Measurements from ENCODE around the gene SWI5. TPM values are rescaled to one million over a fixed set of nuclear protein-coding genes. Genes with fewer than 3 reads are reported as not detected.
"Not testable (repeated sequence)": the region's sequence is repeated elsewhere in the genome, so short reads cannot be mapped to it uniquely, and the experiment has no call there.

The SWI5 gene
- total RNA-seq, 1 donor from 2014 or later, result 5.5 TPM

DNA sequence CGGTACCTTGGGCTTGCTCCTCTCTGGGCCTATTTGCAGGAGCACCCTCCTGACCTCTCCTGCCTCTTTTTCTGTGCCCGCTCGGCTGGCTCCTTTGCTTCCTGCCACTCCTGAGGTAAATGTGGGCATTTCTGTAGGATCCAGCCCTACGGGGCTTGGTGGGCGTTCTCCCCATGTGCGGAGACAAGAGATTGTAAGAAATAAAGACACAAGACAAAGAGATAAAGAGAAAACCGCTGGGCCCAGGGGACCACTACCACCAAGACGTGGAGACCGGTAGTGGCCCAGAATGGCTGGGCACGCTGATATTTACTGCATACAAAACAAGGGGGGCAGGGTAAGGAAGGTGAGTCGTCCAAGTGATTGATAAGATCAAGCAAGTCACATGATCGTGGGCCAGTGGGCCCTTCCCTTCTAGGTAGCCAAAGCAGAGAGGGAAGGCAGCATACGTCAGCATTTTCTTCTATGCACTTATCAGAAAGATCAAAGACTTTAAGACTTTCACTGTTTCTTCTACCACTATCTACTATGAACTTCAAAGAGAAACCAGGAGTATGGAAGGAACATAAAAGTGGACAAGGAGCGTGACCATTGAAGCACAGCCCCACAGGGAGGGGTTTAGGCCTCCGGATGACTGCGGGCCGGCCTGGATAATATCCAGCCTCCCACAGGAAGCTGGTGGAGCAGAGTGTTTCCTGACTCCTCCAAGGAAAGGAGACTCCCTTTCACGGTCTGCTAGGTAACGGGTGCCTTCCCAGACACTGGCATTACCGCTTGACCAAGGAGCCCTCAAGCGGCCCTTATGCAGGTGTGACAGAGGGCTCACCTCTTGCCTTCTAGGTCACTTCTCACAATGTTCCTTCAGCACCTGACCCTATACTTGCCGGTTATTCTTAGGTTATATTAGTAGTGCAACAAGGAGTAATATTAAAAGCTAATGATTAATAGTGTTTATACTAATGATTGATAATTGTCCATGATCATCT lies 3.3 kb downstream of the SWI5 start:
- DNase-seq, result not testable (repeated sequence)

DNA sequence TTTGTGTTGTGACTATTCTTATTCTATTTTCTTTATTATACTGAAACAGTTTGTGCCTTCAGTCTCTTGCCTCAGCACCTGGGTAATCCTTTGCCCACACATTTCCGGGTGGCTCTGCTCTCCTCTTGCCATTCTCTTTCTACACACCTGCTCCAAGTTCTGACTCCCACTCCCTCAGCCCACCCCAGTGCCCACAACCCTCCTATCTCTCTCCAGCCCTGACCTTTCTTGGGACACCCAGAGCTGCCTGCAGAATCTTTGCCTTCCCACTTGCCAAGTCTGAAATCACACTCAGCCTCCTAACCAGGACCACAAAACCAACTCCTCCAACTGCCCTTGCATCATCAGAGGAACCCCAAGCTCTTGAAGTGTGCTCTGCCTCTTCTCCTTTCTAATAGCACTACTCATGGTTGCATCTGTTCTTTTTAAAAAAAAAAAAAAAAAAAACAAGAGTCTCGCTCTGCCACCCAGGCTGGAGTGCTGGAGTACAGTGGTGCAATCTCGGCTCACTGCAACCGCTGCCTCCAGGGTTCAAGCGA lies 4.1 kb downstream of the SWI5 start:
- no peak for DNase-seq

GRCh38 chr9:128282500-128282899 lies 6.4 kb downstream of the SWI5 start:
- DNase-seq, result no peak

GRCh38 chr9:128285033-128285784 lies 9.1 kb downstream of the SWI5 start:
- no peak for DNase-seq

- DNase-seq, result peak; percentile 38
Observed at GRCh38 chr9:128286440-128286839, 10.4 kb downstream of the SWI5 start.

GRCh38 chr9:128288273-128289004 lies 12.4 kb downstream of the SWI5 start:
- DNase-seq, result no peak

- no peak for DNase-seq
Observed at GRCh38 chr9:128292009-128292408, 15.9 kb downstream of the SWI5 start.

- no peak for DNase-seq
Observed at GRCh38 chr9:128293091-128293490, 17.0 kb downstream of the SWI5 start.

DNA sequence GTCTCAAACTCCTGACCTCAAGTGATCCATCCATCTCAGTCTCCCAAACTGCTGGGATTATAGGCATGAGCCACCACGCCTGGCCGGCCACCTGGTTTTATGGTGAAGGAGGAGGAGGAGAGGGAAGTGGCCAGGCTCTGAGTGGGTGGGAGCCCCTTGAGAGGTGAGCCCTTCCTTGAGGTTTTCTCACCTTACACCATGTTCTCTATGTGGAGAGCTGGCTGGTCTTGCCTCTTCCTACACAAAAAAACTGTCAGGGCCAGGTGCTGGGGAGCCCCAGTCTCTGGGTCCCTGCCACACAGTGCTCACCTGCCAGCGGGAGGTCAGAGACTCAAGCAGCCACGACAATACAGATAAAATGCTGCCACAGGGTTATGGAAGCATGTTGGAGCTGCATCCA lies 18.1 kb downstream of the SWI5 start:
- no peak for DNase-seq

GRCh38 chr9:128296340-128297220 lies 20.5 kb downstream of the SWI5 start:
- DNase-seq, result no peak

DNA sequence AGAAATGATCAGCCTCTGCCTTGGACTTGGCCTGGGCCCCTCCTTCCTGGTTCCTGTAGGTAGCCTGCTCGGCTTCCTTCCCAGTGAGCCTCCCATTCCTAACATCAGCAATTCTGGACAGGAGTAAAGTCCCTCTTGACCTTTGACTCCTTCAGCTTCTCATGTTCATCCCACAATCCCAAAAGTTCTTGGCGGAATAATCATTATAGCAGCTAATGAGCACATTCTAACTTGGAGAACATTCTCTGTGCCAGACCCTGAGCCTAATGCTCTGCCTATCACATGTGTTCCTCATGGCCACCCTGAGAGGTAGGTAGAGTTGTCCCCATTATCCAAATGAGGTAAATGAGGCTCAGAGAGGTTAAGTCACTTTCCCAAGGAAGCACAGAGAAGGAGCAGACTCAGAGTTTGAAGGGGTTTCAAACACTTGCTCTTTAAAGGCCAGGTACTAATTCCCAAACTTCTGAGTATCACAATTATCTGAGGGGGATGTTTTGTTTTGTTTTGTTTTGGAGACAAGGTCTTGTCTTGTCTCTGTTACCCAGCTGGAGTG lies 21.2 kb downstream of the SWI5 start:
- DNase-seq, result no peak

- no peak for DNase-seq
Observed at GRCh38 chr9:128298535-128299482, 22.7 kb downstream of the SWI5 start.

- no peak for DNase-seq
Observed at GRCh38 chr9:128304136-128304970, 28.3 kb downstream of the SWI5 start.

DNA sequence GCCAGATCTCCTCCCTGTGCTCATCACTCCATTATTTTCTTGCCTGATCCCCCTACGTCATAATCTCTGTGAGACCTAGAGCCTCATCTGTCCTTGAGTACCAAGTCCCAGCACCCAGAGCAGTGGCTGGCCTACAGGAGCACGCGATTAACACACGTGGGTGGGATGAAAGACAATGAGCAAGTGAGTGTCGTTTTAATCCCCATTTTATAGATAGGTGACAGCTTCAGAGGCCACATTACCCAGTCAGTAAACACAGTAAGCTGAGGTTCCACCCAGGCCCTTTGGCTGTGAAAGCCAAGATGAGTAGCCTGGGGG lies 28.9 kb downstream of the SWI5 start:
- no peak for DNase-seq

GRCh38 chr9:128309551-128309950 lies 33.5 kb downstream of the SWI5 start:
- no peak for DNase-seq

DNA sequence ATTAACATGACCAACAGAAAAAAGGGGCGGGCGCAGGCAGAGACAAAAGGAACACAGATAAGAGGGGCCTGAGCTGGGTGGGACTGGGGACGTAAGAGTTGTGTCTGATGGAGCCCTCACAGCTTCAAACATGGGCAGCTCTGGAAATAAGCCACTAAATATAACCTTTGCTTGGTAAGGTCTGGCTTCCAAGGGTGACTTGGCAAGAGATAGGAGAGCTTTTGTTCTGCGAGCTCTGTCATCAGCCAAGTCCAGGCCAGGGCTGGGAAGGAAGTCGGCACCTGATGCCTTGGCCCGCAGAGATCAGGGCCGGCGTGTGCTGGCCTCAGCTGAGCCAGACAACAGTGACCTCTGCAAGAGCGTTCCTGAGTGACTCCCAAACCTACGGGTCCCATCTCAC lies 34.4 kb downstream of the SWI5 start:
- DNase-seq, result no peak

DNA sequence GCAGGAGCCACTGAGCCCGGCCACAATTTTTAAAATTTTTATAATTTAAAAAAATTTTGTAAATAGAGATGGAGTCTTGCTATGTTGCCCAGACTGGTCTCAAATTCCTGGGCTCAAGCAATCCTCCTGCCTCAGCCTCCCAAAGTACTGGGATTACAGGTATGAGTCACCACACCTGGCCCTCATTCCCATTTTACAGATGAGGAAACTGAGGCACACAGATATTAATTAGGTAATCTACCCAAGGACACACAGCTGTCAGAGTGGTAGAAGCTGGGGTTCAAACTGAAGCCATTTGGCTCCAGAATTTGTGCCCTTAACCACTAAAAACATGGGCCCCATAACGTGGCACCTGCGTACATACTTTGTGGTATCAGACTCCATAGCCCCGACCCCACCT lies 38.6 kb downstream of the SWI5 start:
- no peak for DNase-seq

DNA sequence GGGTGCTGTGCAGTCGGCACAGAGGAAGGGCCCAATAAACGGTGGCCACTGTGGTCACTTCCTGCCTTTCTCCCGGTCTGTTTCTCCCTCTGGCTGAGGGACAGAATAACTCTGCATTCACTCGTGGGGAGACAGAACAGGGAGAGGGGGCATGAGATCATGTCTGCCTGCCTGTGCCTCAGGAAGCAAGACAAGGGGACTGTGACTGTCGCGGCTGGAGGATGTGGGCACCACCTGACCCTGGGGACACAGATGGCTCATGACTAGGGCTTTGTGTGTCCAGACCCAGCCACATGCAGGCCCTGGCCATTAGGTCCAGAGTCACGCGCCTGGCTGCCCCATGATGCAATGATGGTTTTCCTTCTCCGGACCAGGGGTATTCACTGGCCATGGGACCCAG lies 40.3 kb downstream of the SWI5 start:
- DNase-seq, result peak; percentile 82

DNA sequence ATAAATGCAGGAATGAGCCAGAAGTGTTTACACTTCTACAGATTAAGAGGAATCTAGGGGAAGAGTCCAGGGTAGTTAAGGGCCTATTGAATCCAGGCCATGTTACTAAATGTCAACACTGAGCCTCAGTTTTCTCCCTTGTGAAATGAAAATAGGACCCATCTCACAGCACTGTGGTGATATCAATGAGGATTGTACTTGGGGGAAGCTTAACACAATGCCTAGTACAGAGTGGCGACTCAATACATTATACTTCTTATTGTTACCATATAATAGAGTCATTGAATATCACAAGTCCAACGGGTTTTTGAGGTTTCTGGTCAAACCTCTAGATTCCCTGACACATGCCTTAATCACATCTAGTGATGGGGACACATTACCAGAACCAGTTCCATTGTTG lies 41.6 kb downstream of the SWI5 start:
- no peak for DNase-seq

Measured in occipital lobe (tissue), 2 donors.